Stimulated activated CD8-positive, alpha-beta memory T cell treated with anti-CD3 and anti-CD28 coated beads, Interleukin-7, amount 100 ng/mL, for 24 hours (primary cell): ENCODE data around the gene BATF3.
"Not testable (repeated sequence)": the region's sequence is repeated elsewhere in the genome, so short reads cannot be mapped to it uniquely, and the experiment has no call there.

Experiments
- DNase-seq: peaks from one replicate; pipeline ENCODE4 v3.0.0-alpha.2; 2020; ENCODE audit warnings: low read depth

Gene BATF3

GRCh38 chr1:212658250-212658649 is 41.4 kb downstream of the BATF3 start:
- DNase-seq = not testable (repeated sequence)

GRCh38 chr1:212656730-212657129 is 42.9 kb downstream of the BATF3 start:
- no peak for DNase-seq

GRCh38 chr1:212655668-212656440 is 43.8 kb downstream of the BATF3 start:
- DNase-seq = no peak

- DNase-seq = no peak
These were observed 47.0 kb downstream of the BATF3 start for GRCh38 chr1:212652609-212653008.

- no peak for DNase-seq
These were observed 47.7 kb downstream of the BATF3 start for GRCh38 chr1:212651977-212652376.

GRCh38 chr1:212651521-212651920 is 48.1 kb downstream of the BATF3 start:
- no peak for DNase-seq

- no peak for DNase-seq
These were observed 49.4 kb downstream of the BATF3 start for GRCh38 chr1:212650228-212650627.

- no peak for DNase-seq
These were observed 50.6 kb downstream of the BATF3 start for GRCh38 chr1:212649020-212649419.

GRCh38 chr1:212648431-212648830 is 51.2 kb downstream of the BATF3 start:
- DNase-seq = no peak

GRCh38 chr1:212647004-212647403 is 52.6 kb downstream of the BATF3 start:
- DNase-seq = no peak

GRCh38 chr1:212646588-212646987 is 53.1 kb downstream of the BATF3 start:
- DNase-seq = no peak

- DNase-seq = no peak
These were observed 53.8 kb downstream of the BATF3 start for GRCh38 chr1:212645546-212646543.

- no peak for DNase-seq
These were observed 54.6 kb downstream of the BATF3 start for GRCh38 chr1:212644866-212645545.

GRCh38 chr1:212643877-212644276 is 55.8 kb downstream of the BATF3 start:
- DNase-seq = no peak

GRCh38 chr1:212641956-212642355 is 57.7 kb downstream of the BATF3 start:
- no peak for DNase-seq

- DNase-seq = no peak
These were observed 59.3 kb downstream of the BATF3 start for GRCh38 chr1:212640223-212640878.

- not testable (repeated sequence) for DNase-seq
These were observed 60.1 kb downstream of the BATF3 start for GRCh38 chr1:212639524-212639923.

- DNase-seq = no peak
These were observed 61.0 kb downstream of the BATF3 start for GRCh38 chr1:212638492-212639151.

GRCh38 chr1:212637902-212638301 is 61.7 kb downstream of the BATF3 start:
- no peak for DNase-seq
